PFSK-1 (cell line): ENCODE results near the gene FYCO1.

Source experiments
- FOXP2 ChIP-seq: optimal IDR thresholded peaks from 2 replicates; pipeline ENCODE3; 2011; ENCODE audit warnings: borderline replicate concordance, control low read depth, inconsistent platforms; ENCODE audit not compliant: insufficient read depth; ENCODE audit errors: extremely low read length, extremely low read depth
- POLR2AphosphoS5 ChIP-seq: IDR thresholded peaks from 2 replicates; pipeline ENCODE4 v1.6.1; 2012; ENCODE audit warnings: low read depth, mild to moderate bottlenecking, control low read depth, low read length, moderate library complexity

DNA sequence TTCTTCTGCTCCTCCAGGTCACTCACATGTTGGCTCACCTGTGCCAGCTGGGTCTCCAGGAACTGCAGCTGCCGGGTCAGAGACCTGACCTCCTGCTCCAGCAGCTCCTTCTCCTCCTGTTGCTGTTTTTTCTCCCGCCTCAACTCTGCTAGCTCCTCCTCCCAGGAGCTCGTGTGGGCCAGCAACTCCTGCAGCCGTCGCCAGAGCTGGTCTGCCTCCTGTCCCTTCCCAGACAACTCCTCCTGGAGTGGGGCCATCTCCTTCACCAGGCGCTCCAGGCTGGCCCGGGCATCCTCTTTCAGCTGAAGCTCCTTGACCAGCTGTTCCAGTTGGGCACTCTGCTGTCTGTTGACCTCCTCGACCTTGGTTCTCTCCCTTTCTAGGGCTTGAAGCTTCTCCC is 27.9 kb downstream of the FYCO1 start:
- no peak for TF ChIP-seq POLR2AphosphoS5
- TF ChIP-seq FOXP2 = no peak
